Endodermal cell (in vitro differentiated cells): Measurements from ENCODE around the gene TMEM190. TPM values are rescaled to one million over a fixed set of nuclear protein-coding genes. Genes with fewer than 3 reads are reported as not detected.
A peak's percentile ranks its signal among the peaks of the same experiment; 100 is the strongest.

Experiments
- DNase-seq: peaks from one replicate; pipeline ENCODE4 v3.0.0-alpha.2; 2017
- H3K27ac ChIP-seq: 2 replicates; pipeline ENCODE4 v1.5.1; 2013; ENCODE audit warnings: mild to moderate bottlenecking, low read depth, low read length, moderate library complexity
- H3K27me3 ChIP-seq: 2 replicates; pipeline ENCODE4 v1.6.1; 2013; ENCODE audit warnings: mild to moderate bottlenecking, low read length, moderate library complexity; ENCODE audit not compliant: insufficient read depth, control insufficient read depth, poor library complexity, severe bottlenecking
- H3K36me3 ChIP-seq: 2 replicates; pipeline ENCODE4 v1.7.0; 2013; ENCODE audit warnings: mild to moderate bottlenecking, low read length, moderate library complexity; ENCODE audit not compliant: control insufficient read depth, insufficient read depth
- H3K4me1 ChIP-seq: one replicate; pipeline ENCODE4 v1.7.0; 2013; ENCODE audit warnings: low read length; ENCODE audit not compliant: control insufficient read depth, insufficient read depth
- H3K4me3 ChIP-seq: 2 replicates; pipeline ENCODE4 v1.5.1; 2013; ENCODE audit warnings: mild to moderate bottlenecking, low read length, moderate library complexity
- H3K9ac ChIP-seq: 2 replicates; pipeline ENCODE4 v1.6.1; 2013; ENCODE audit warnings: mild to moderate bottlenecking, low read length, moderate library complexity; ENCODE audit not compliant: poor library complexity, severe bottlenecking; ENCODE audit errors: extremely low read depth
- H3K9me3 ChIP-seq: 2 replicates; pipeline ENCODE4 v1.6.1; 2013; ENCODE audit warnings: mild to moderate bottlenecking, low read length, moderate library complexity; ENCODE audit not compliant: control insufficient read depth
- H3K27ac Mint-ChIP-seq: 2 replicates; pipeline ENCODE4 v1.8.0; 2020; ENCODE audit warnings: mixed read lengths
- H3K27me3 Mint-ChIP-seq: 2 replicates; pipeline ENCODE4 v1.8.0; 2021; ENCODE audit warnings: mild to moderate bottlenecking, mixed read lengths; ENCODE audit not compliant: insufficient read depth
- H3K36me3 Mint-ChIP-seq: 2 replicates; pipeline ENCODE4 v1.8.0; 2020; ENCODE audit warnings: low read depth, mixed read lengths
- H3K4me1 Mint-ChIP-seq: 2 replicates; pipeline ENCODE4 v1.8.0; 2020; ENCODE audit warnings: mixed read lengths
- H3K4me3 Mint-ChIP-seq: 2 replicates; pipeline ENCODE4 v1.8.0; 2020; ENCODE audit warnings: mild to moderate bottlenecking, moderate library complexity, mixed read lengths
- H3K9me3 Mint-ChIP-seq: 2 replicates; pipeline ENCODE4 v1.8.0; 2020; ENCODE audit warnings: mild to moderate bottlenecking, mixed read lengths
- WGBS, 2 experiments: methylation state at CpG; one replicate each; pipeline versions ENCODE4 v1.1.5 to v1.1.7; 2013; ENCODE audit warnings: missing lambda C conversion rate in 2 of 2, mixed read lengths in 1 of 2; ENCODE audit not compliant: insufficient coverage in 1 of 2, insufficient read length in 1 of 2; 5-methylcytosine and 5-hydroxymethylcytosine counted together
- total RNA-seq, 2 donors: library from RNA; stranded (reverse); fragmentation: NEBNext Ultra II Directional in 1 of 2; extraction: Animal tissue kit (Norgen Biotek cat#: 25700) in 1 of 2; gene quantifications; 2 replicates in 1 of 2; 3 replicates in 1 of 2; pipeline ENCODE4 v1.2.1, GENCODE V29; 2021
- TF ChIP-seq, protein P1 (sequence below): fragments of 200-600 bp; sonication (generic); conservative IDR thresholded peaks from 2 replicates; pipeline ENCODE4 v1.5.0; 2021; ENCODE audit warnings: antibody characterized with exemption, mild to moderate bottlenecking

TMEM190 gene
- total RNA-seq, 2 donors from 2014 or later = 1.2 TPM; not detected in 1

- H3K27me3 ChIP-seq = peaks cover 63% of the 10 kb centered on the region
- DNase-seq = peak; percentile 66
Observed at GRCh38 chr19:55355213-55355821, 21.3 kb upstream of the TMEM190 start.

GRCh38 chr19:55358493-55358892 is 18.1 kb upstream of the TMEM190 start:
- Mint-ChIP-seq H3K27me3 (peaks cover 57% of the 10 kb centered on the region), H3K9me3 (no peaks in the 10 kb centered on the region), H3K27ac (no peak overlapping the region), H3K4me3 (no peak overlapping the region), H3K36me3 (no peaks in the 10 kb centered on the region), H3K4me1 (no peaks in the 10 kb centered on the region)
- H3K9ac ChIP-seq = no peak overlapping the region
- H3K9me3 ChIP-seq = no peaks in the 10 kb centered on the region
- H3K36me3 ChIP-seq = no peaks in the 10 kb centered on the region
- H3K27ac ChIP-seq = no peak overlapping the region
- TF ChIP-seq, protein P1, sequence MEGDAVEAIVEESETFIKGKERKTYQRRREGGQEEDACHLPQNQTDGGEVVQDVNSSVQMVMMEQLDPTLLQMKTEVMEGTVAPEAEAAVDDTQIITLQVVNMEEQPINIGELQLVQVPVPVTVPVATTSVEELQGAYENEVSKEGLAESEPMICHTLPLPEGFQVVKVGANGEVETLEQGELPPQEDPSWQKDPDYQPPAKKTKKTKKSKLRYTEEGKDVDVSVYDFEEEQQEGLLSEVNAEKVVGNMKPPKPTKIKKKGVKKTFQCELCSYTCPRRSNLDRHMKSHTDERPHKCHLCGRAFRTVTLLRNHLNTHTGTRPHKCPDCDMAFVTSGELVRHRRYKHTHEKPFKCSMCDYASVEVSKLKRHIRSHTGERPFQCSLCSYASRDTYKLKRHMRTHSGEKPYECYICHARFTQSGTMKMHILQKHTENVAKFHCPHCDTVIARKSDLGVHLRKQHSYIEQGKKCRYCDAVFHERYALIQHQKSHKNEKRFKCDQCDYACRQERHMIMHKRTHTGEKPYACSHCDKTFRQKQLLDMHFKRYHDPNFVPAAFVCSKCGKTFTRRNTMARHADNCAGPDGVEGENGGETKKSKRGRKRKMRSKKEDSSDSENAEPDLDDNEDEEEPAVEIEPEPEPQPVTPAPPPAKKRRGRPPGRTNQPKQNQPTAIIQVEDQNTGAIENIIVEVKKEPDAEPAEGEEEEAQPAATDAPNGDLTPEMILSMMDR = no peak
- no peak overlapping the region for H3K4me3 ChIP-seq
- no peak for DNase-seq
- H3K27me3 ChIP-seq = peaks cover 38% of the 10 kb centered on the region
- WGBS, 2 experiments = 91 to 93% methylated on average over 11 to 19 of the region's 19 CpGs
- no peaks in the 10 kb centered on the region for H3K4me1 ChIP-seq

More at GRCh38 chr19:55355213-55355821, 21.3 kb upstream of the TMEM190 start:
- no peak overlapping the region for H3K4me3 Mint-ChIP-seq
- 53 to 65% methylated on average over 7 to 12 of the region's 13 CpGs for WGBS, 2 experiments
- no peaks in the 10 kb centered on the region for H3K36me3 Mint-ChIP-seq
- TF ChIP-seq, protein P1 = no peak
- H3K9ac ChIP-seq = no peak overlapping the region
- peaks cover 88% of the 10 kb centered on the region for H3K27me3 Mint-ChIP-seq
- H3K36me3 ChIP-seq = no peaks in the 10 kb centered on the region
- H3K9me3 ChIP-seq = no peaks in the 10 kb centered on the region
- H3K27ac Mint-ChIP-seq = no peak overlapping the region
- H3K4me1 Mint-ChIP-seq = no peaks in the 10 kb centered on the region
- H3K4me1 ChIP-seq = no peaks in the 10 kb centered on the region
- no peak overlapping the region for H3K27ac ChIP-seq
- no peaks in the 10 kb centered on the region for H3K9me3 Mint-ChIP-seq
- H3K4me3 ChIP-seq = no peak overlapping the region

DNA sequence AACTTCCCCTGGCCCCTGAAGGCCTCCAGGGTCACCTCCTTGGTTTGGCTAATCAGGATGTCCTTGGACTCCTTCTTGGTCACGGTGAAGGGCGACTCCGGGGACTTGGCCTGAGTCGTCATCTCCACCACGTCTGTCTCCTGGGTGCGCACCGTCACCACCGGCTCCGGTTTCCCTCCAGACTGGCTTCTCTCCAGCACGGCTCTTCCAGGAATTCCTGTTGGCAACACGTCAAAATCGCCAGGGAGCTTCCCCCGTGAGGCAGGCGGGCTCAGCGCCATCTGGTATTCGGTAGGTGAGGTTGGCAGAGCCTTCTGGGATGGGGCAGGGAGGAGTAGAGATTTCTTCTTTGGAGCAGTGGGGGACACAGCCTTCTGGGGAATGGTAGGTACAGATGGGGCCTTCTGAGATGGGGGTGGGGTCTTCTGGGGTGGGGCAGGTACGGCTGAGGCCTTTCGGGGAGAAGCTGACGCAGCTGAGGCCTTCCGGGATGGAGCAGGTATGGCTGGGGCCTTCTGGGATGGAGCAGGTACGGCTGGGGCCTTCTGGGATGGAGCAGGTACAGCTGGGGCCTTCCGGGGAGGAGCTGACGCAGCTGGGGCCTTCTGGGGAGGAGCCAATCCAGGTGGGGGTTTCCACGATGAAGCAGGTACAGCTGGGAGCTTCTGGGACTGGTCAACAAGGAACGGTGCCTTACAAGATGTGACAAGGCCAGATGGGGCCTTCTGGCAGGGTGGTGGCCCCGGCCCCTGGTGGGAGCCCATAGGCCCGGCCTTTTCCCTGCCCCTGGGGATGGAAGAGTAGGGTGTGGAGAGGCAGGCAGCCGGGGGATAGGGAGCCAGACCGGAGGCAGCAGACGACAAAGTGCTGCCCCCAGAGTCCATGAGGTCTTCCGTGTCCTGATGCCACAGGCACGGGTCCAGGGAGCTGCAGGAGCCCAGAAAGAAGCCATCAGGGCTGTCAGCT is 17.4 kb upstream of the TMEM190 start:
- no peaks in the 10 kb centered on the region for H3K9me3 ChIP-seq
- H3K36me3 ChIP-seq = no peaks in the 10 kb centered on the region
- peaks cover 32% of the 10 kb centered on the region for H3K27me3 ChIP-seq
- H3K4me3 ChIP-seq = no peak overlapping the region
- Mint-ChIP-seq H3K4me1 (no peaks in the 10 kb centered on the region), H3K4me3 (no peak overlapping the region), H3K9me3 (no peaks in the 10 kb centered on the region), H3K27me3 (peaks cover 55% of the 10 kb centered on the region), H3K27ac (no peak overlapping the region), H3K36me3 (no peaks in the 10 kb centered on the region)
- TF ChIP-seq, protein P1 = no peak
- H3K4me1 ChIP-seq = no peaks in the 10 kb centered on the region
- no peak for DNase-seq
- 91 to 94% methylated on average over 19 to 31 of the region's 32 CpGs for WGBS, 2 experiments
- no peak overlapping the region for H3K27ac ChIP-seq
- no peak overlapping the region for H3K9ac ChIP-seq
